Adrenal gland (tissue), 12 donors: ENCODE data around the gene IMMT. TPM values are rescaled to one million over a fixed set of nuclear protein-coding genes. Genes with fewer than 3 reads are reported as not detected.

Experiments
- DNase-seq, 7 donors: peaks; one replicate each; pipeline ENCODE4 v3.0.0-alpha.2; 2019 to 2020
- H3K27ac ChIP-seq, 5 donors: fragments of 200-600 bp; sonication (generic) in 4 of 5; 1 replicate in 3 of 5; 2 replicates in 2 of 5; pipeline versions ENCODE4 v1.5.1 to v1.8.0; 2016 to 2020; ENCODE audit warnings: mild to moderate bottlenecking in 1 of 5
- H3K27me3 ChIP-seq: fragments of 200-600 bp; 2 replicates; pipeline ENCODE4 v1.8.0; 2021
- H3K36me3 ChIP-seq, 2 donors: fragments of 200-600 bp; replicated peaks in 1 of 2; 1 replicate in 1 of 2; 2 replicates in 1 of 2; pipeline versions ENCODE4 v1.5.1 to v1.8.0; 2018 to 2022
- H3K4me1 ChIP-seq, 2 donors: fragments of 200-600 bp; replicated peaks in 1 of 2; 1 replicate in 1 of 2; 2 replicates in 1 of 2; pipeline versions ENCODE4 v1.5.1 to v1.8.0; 2018 to 2021
- H3K4me3 ChIP-seq, 4 donors: fragments of 200-600 bp; sonication (generic) in 3 of 4; one replicate each; pipeline ENCODE4 v1.5.1; 2016 to 2018
- H3K9me3 ChIP-seq, 3 donors: fragments of 200-600 bp; sonication (generic) in 1 of 3; replicated peaks in 1 of 3; 1 replicate in 2 of 3; 2 replicates in 1 of 3; pipeline versions ENCODE4 v1.5.1 to v1.8.0; 2016 to 2021
- CTCF ChIP-seq, 6 experiments: fragments of 450-650 bp in 4 of 6; fragments of 200-600 bp in 2 of 6; sonication (generic) in 1 of 6; IDR thresholded peaks; 1 replicate in 5 of 6; 2 replicates in 1 of 6; pipeline versions ENCODE4 v1.5.1 to v1.8.0; 2016 to 2021; ENCODE audit warnings: antibody characterized with exemption in 6 of 6, mild to moderate bottlenecking in 2 of 6, moderate library complexity in 1 of 6
- POLR2A ChIP-seq, 2 donors: fragments of 450-650 bp; IDR thresholded peaks; one replicate each; pipeline ENCODE4 v1.6.1; 2017; ENCODE audit warnings: antibody characterized with exemption in 2 of 2, mild to moderate bottlenecking in 2 of 2, moderate library complexity in 1 of 2
- WGBS, 4 donors: extraction: QIAGEN DNeasy Blood & Tissue Kit in 2 of 4; methylation state at CpG; one replicate each; pipeline versions ENCODE4 v1.1.5 to v1.1.7; 2013 to 2017; 5-methylcytosine and 5-hydroxymethylcytosine counted together
- intact Hi-C, 2 donors: fragments of 100-400 bp; cut with DNase I; formaldehyde crosslinking; loops; one replicate each; pipeline versions ENCODE4 v1.14.1 to v1.15.0; 2022 to 2023
- polyA plus RNA-seq, 3 donors: library from polyadenylated mRNA; stranded (reverse); fragments of 200-250 nt in 2 of 3; fragments of 350-450 nt in 1 of 3; fragmentation: Illumina TruSeq in 1 of 3; extraction: RNeasy Lipid Tissue Mini Kit (QIAGEN cat#74804) in 1 of 3; gene quantifications; one replicate each; pipeline ENCODE4 v1.2.3, GENCODE V29; 2013 to 2014
- total RNA-seq, 9 donors: library from RNA; depleted of rRNA in 4 of 9; stranded (reverse); fragments of >200 nt in 4 of 9; fragments of 120-200 nt in 1 of 9; fragmentation: NEBNext Ultra II Directional in 1 of 9; extraction: Animal tissue kit (Norgen Biotek cat#: 25700) in 1 of 9; gene quantifications; one replicate each; pipeline versions ENCODE4 v1.1.0 to v1.2.4, GENCODE V29; 2013 to 2023
- donor health status: healthy with polysubstance abuse.
- donor health status: Bipolar disorder and iron deficiency.
- donor health status: DM: yes; HTN: yes; CAD: no.
- donor health status: DM: no; HTN: no; CAD: no.
- donor health status: DM: no; HTN: no; CAD: no.
- donor health status: DM: yes; HTN: yes; CAD: no.

The IMMT gene
- total and polyA plus RNA-seq, 12 donors, result 32.2 to 196 (median 130) TPM

- 27 to 52% (median 35%) methylated on average over 23 of the region's 23 CpGs for WGBS, 4 donors
- intact Hi-C loops, result no loop called here
- peak in 1 of 7 donors; percentile 32 for DNase-seq
- Histone ChIP-seq H3K27ac (peak overlapping the region; percentile 98 to 100 (median 100)), H3K4me1 (peaks cover 21 to 53% of the 10 kb centered on the region in 2 donors), H3K9me3 (no peaks in the 10 kb centered on the region), H3K4me3 (peak overlapping the region in 3 of 4 donors; percentile 86 to 99 (median 90)), H3K27me3 (no peaks in the 10 kb centered on the region), H3K36me3 (no peaks in the 10 kb centered on the region)
- no peak for TF ChIP-seq CTCF (IDR thresholded peaks at IDR 0.05)
- no peak for TF ChIP-seq POLR2A (IDR thresholded peaks at IDR 0.05)
Observed at GRCh38 chr2:86195808-86196387, 636 bp upstream of the IMMT start.

- intact Hi-C loops, result no loop called here
- peak; percentile 95 to 99 (median 98) for DNase-seq
- Histone ChIP-seq H3K27ac (peak overlapping the region; percentile 98 to 100 (median 100)), H3K4me1 (peaks cover 21 to 48% of the 10 kb centered on the region in 2 donors), H3K27me3 (no peaks in the 10 kb centered on the region), H3K9me3 (no peaks in the 10 kb centered on the region), H3K36me3 (no peaks in the 10 kb centered on the region), H3K4me3 (peak overlapping the region in 2 of 4 donors; percentile 86 to 99)
- TF ChIP-seq CTCF (IDR thresholded peaks at IDR 0.05) (no peak), POLR2A (IDR thresholded peaks at IDR 0.05) (no peak)
- 0 to 2% (median 1%) methylated on average over 9 to 17 of the region's 17 CpGs for WGBS, 4 donors
Observed at GRCh38 chr2:86194751-86195054, 559 bp downstream of the IMMT start.

- peaks cover 21 to 55% of the 10 kb centered on the region in 2 donors for H3K4me1 ChIP-seq
- DNase-seq, result peak in 4 of 7 donors; percentile 29 to 49 (median 40)
- H3K27ac ChIP-seq, result peak overlapping the region; percentile 98 to 100 (median 100)
- no peaks in the 10 kb centered on the region for H3K27me3 ChIP-seq
- peak overlapping the region in 2 of 4 donors; percentile 86 to 99 for H3K4me3 ChIP-seq
- H3K36me3 ChIP-seq, result no peaks in the 10 kb centered on the region
- WGBS, 4 donors, result 52 to 55% (median 53%) methylated on average over 7 of the region's 7 CpGs
- intact Hi-C loops, result no loop called here
- no peaks in the 10 kb centered on the region for H3K9me3 ChIP-seq
- peak in 2 of 6 experiments; percentile 7 to 21 for TF ChIP-seq CTCF (IDR thresholded peaks at IDR 0.05)
- TF ChIP-seq POLR2A (IDR thresholded peaks at IDR 0.05), result peak in 1 of 2 donors; percentile 6
Observed at GRCh38 chr2:86193901-86194567, 1.2 kb downstream of the IMMT start.

- Histone ChIP-seq H3K36me3 (no peaks in the 10 kb centered on the region), H3K4me3 (no peak overlapping the region), H3K27me3 (no peaks in the 10 kb centered on the region), H3K27ac (no peak overlapping the region), H3K9me3 (no peaks in the 10 kb centered on the region), H3K4me1 (peaks cover 21 to 69% of the 10 kb centered on the region in 2 donors)
- no peak for DNase-seq
- no peak for TF ChIP-seq POLR2A (IDR thresholded peaks at IDR 0.05)
- no peak for TF ChIP-seq CTCF (IDR thresholded peaks at IDR 0.05)
- WGBS, 4 donors, result 82 to 85% (median 85%) methylated on average over 7 of the region's 7 CpGs
- intact Hi-C loops, result no loop called here
Observed at GRCh38 chr2:86189782-86190416, 5.4 kb downstream of the IMMT start.
